Mononuclear cell (primary cell): ENCODE results near the gene TRIP6. TPM values are rescaled to one million over a fixed set of nuclear protein-coding genes. Genes with fewer than 3 reads are reported as not detected.

Source experiments
- H3K27me3 ChIP-seq: 2 replicates; pipeline ENCODE4 v1.6.0; 2011; ENCODE audit warnings: low read length, control low read depth; ENCODE audit not compliant: insufficient read depth
- H3K4me1 ChIP-seq: 2 replicates; pipeline ENCODE4 v1.5.1; 2011; ENCODE audit warnings: mild to moderate bottlenecking, low read length, control low read depth; ENCODE audit not compliant: insufficient read depth
- H3K4me3 ChIP-seq: 2 replicates; pipeline ENCODE4 v1.5.1; 2011; ENCODE audit warnings: mild to moderate bottlenecking, low read length, moderate library complexity
- H3K9me3 ChIP-seq: 2 replicates; pipeline ENCODE4 v1.5.1; 2011; ENCODE audit warnings: low read depth, mild to moderate bottlenecking, control low read depth, low read length
- total RNA-seq: library from RNA; depleted of rRNA; stranded (reverse); fragments of >200 nt; gene quantifications from one replicate; pipeline ENCODE4 v1.2.3, GENCODE V29; 2012

TRIP6 gene
- total RNA-seq, 1 donor, result 2.2 TPM

DNA sequence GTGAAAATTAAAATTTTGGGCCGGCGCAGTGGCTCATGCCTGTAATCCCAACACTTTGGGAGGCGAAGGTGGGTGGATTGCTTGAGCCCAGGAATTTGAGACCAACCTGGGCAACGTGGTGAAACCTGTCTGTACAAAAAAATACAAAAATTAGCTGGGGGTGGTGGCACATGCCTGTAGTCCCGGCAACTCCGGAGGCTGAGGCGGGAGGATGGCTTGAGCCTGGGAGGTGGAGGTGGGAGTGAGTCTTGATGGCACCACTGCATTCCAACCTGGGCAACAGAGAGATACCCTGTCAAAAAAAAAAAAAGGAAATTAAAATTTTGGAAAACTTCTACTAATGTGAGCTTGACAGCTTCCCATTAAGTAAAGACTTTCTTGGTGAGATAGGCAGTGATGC is 10.8 kb downstream of the TRIP6 start:
- Histone ChIP-seq H3K4me1 (peaks cover 28% of the 10 kb centered on the region), H3K4me3 (no peak overlapping the region), H3K27me3 (no peaks in the 10 kb centered on the region), H3K9me3 (no peaks in the 10 kb centered on the region)

DNA sequence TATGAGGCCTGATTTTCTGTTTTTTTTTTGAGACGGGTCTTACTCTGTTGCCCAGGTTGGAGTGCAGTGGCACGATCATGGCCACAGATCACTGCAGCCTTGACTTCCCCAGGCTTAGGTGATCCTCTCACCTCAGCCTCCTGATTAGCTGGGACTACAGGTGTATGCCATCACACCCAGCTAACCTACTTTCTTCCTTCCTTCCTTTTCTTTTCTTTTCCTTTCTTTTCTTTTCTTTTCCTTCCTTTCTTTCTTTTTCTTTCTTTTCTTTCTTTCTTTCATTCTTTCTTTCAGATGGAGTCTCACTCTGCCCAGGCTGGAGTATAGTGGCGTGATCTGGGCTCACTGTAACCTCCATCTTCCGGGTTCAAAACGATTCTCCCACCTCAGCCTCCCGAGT is 11.5 kb downstream of the TRIP6 start:
- no peaks in the 10 kb centered on the region for H3K9me3 ChIP-seq
- peaks cover 28% of the 10 kb centered on the region for H3K4me1 ChIP-seq
- H3K27me3 ChIP-seq, result no peaks in the 10 kb centered on the region
- no peak overlapping the region for H3K4me3 ChIP-seq

DNA sequence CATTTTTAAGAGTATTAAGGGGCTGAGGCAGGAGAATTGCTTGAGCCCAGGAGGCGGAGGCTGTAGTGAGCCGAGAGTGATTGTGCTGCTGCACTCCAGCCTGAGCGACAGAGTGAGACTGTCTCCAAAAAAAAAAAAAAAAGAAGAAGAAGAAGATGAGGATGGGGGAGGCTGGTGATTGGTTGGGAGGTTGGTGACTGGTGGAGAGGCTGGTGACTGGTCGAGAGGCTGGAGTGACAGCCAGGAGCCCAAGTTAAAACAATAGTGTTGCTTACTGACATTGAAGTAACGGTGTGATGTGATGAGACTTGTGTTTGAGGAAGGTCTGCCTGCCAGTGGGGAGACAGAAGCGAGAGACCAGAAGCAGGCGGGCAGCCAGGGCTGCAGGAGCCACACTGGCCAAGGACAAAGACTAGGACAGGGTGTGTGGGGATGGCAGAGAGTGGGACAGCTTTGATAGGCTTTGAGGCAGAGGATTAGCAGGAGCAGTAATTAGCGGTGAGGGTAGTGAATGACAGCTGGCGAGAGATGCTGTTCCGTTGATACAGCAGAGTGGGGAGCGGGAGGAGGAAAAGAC is 12.6 kb downstream of the TRIP6 start:
- peaks cover 18% of the 10 kb centered on the region for H3K4me1 ChIP-seq
- H3K9me3 ChIP-seq, result no peaks in the 10 kb centered on the region
- no peak overlapping the region for H3K4me3 ChIP-seq
- no peaks in the 10 kb centered on the region for H3K27me3 ChIP-seq

DNA sequence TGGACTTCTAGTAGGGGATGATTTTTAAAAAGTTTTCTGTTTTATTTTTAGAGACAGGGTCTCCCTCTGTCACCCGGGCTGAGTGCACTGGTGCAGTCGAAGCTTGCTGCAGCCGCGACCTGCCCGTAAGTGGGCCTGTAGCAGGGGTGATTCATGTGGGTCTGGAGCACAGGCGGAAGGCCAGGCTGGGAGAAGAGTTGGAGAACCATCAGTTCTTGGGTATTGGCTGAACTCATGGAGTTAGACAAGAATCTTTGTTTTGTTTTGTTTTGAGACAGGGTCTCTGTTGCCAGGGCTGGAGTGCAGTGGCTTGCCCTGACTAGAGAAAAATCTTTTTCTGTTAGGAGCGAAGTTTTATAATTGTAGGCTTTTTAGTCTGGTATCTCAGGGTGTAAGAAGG is 13.5 kb downstream of the TRIP6 start:
- no peak overlapping the region for H3K4me3 ChIP-seq
- no peaks in the 10 kb centered on the region for H3K27me3 ChIP-seq
- no peaks in the 10 kb centered on the region for H3K9me3 ChIP-seq
- peaks cover 19% of the 10 kb centered on the region for H3K4me1 ChIP-seq

DNA sequence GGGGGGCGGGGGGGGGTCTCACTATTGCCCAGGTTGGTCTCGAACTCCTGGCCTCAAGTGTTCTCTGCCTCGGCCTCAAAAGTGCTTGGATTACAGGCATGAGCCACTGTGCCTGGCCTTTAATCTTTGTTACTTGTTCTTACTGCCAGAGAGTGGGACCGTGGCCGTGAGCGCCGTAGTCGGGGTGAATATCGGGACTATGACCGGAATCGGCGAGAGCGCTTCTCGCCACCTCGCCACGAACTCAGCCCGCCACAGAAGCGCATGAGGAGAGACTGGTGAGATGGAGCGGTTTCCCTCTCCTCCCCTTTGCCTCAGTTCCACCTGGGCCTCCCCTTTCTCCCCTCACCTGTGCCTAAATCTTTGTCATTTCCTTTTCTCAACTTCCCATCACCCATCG is 13.9 kb downstream of the TRIP6 start:
- no peaks in the 10 kb centered on the region for H3K9me3 ChIP-seq
- no peak overlapping the region for H3K4me3 ChIP-seq
- no peaks in the 10 kb centered on the region for H3K27me3 ChIP-seq
- peaks cover 16% of the 10 kb centered on the region for H3K4me1 ChIP-seq

DNA sequence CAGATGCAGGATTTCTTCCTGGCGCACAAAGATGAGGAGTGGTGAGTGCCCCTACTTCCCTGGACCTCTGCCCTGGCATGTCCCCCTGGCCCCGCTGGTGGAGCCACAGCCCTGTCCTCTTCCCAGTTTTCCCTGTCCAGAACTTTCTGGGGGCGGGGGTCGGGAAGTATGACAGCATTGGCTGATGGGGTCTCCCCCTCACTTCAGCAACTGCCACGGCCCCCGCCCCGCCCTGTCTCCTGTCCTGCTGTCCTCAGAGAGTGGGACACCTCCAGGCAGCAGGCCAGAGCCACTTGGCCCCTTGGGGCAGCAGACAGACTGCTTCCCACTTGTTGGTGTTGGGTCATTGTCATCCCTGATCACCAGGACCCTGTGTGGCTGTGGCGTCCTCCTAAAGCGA is 15.0 kb downstream of the TRIP6 start:
- Histone ChIP-seq H3K9me3 (no peaks in the 10 kb centered on the region), H3K4me1 (peaks cover 16% of the 10 kb centered on the region), H3K27me3 (no peaks in the 10 kb centered on the region), H3K4me3 (no peak overlapping the region)

DNA sequence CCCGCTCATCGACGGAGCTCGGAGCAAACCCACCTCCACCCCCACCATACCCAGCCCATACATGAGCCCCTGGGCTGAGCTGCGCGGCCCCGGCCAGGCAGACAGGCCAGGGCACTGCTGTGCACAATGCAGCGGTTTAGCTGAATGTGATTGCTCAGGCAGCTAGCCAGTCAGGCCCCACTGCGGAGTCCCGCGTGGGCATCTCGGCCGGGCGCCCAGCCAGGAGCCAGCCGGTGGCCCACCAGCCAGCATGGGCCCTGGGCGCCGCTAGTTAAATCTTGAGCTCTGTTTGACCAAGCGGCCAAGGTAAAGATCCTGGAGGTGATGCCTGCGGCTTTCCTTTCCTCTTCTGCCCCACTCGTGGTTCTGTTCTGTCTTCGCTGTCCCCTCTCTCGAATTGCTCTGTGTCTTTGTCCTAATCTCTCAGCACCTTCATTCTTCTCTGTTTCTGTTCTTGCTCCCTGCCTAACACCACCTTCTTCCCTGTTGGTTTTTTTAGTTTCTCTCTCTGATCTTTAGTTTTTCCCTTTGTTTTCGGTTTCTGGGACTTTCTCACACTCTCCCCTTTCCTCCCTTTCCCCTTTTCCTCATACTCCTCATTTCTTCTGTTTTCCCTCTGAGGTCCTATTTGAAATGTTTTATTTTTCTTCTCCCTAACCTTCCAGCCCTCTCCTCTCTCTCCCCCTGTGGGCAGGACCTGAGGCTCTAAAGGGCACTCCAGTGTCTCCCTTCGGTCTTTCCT is 15.8 kb downstream of the TRIP6 start:
- H3K4me1 ChIP-seq, result peaks cover 24% of the 10 kb centered on the region
- no peak overlapping the region for H3K4me3 ChIP-seq
- H3K27me3 ChIP-seq, result no peaks in the 10 kb centered on the region
- no peaks in the 10 kb centered on the region for H3K9me3 ChIP-seq

DNA sequence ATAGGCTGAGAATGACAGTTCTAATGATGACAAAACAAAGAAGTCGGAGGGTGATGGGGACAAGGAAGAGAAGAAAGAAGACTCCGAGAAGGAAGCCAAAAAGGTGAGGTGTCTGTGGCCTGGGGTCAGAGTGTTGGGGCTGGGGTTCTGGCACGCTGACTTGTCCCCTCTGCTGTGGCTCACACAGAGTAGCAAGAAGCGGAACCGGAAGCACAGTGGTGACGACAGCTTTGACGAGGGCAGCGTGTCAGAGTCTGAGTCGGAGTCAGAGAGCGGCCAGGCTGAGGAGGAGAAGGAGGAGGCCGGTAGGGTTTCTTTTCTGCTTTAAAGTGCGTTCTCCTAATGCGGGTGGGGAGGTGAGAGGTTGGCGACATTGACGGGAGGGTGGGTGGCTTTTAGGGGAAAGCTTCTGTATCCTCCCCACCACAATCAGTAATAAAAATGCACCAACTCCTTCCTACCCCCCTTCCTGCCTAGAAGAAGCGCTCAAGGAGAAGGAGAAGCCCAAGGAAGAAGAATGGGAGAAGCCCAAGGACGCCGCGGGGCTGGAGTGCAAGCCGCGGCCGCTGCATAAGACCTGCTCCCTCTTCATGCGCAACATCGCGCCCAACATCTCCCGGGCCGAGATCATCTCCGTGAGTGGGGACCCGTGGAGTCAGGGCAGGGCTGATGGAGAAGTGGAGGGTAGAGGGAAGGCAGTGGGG is 17.7 kb downstream of the TRIP6 start:
- peaks cover 39% of the 10 kb centered on the region for H3K4me1 ChIP-seq
- H3K9me3 ChIP-seq, result no peaks in the 10 kb centered on the region
- H3K27me3 ChIP-seq, result no peaks in the 10 kb centered on the region
- no peak overlapping the region for H3K4me3 ChIP-seq

DNA sequence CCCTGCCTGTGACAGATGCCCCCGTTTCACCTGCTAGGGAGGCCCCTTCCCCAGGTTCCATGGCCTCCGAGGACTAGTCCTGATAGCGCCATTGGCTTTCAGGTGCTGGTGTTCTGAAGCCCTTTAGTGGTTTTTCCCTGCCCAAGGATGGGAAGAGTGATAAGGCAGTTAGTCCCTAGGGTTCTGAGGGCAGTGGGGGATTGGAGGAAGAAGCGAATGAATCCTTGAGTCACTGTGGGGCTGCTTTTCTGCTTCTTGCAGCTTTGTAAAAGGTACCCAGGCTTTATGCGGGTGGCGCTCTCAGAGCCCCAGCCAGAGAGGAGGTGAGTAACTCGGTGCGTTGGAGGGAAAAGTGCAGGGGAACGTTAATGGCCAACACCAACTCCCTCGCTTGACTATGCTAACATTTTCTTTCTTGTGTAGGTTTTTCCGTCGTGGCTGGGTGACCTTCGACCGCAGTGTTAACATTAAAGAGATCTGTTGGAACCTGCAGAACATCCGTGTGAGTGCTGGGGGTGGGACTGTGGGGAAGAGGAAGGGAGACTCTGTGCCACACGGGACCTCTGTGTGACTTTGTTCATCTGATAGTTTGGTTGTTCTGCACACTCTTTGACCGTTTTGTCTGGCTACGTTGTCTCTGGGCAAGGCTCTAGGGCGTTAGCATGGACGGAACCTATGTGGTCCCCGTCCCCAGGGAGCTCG is 18.4 kb downstream of the TRIP6 start:
- no peak overlapping the region for H3K4me3 ChIP-seq
- H3K9me3 ChIP-seq, result no peaks in the 10 kb centered on the region
- peaks cover 2% of the 10 kb centered on the region for H3K27me3 ChIP-seq
- H3K4me1 ChIP-seq, result peaks cover 46% of the 10 kb centered on the region

DNA sequence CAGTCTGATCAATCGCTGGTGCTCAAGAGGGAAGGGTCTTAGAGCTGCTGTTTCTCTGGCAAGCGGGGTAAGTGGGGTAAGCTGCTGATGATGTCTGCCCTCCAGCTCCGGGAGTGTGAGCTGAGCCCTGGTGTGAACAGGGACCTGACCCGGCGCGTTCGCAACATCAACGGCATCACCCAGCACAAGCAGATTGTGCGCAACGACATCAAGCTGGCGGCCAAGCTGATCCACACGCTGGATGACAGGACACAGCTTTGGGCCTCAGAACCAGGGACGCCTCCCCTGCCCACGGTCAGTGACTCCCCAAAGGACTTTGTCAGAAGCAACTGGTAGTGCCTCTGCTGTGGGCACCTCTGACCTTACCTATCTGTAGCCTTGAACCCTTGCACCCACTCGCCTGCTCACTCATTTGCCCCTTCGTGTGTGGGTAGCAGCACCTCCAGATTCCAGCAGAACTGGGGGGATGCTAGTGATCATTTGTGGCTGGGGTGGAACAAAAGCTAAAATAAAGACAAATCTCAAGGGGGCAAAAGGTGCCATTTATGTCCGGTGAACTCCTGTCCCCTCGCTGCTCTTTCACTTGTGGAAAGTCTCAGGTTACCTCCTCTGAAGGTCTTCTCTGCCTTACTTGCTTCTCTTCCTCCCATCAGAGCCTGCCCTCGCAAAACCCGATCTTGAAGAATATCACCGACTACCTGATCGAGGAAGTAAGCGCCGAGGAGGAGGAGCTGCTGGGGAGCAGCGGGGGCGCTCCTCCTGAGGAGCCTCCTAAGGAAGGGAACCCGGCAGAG is 19.2 kb downstream of the TRIP6 start:
- peaks cover 53% of the 10 kb centered on the region for H3K4me1 ChIP-seq

DNA sequence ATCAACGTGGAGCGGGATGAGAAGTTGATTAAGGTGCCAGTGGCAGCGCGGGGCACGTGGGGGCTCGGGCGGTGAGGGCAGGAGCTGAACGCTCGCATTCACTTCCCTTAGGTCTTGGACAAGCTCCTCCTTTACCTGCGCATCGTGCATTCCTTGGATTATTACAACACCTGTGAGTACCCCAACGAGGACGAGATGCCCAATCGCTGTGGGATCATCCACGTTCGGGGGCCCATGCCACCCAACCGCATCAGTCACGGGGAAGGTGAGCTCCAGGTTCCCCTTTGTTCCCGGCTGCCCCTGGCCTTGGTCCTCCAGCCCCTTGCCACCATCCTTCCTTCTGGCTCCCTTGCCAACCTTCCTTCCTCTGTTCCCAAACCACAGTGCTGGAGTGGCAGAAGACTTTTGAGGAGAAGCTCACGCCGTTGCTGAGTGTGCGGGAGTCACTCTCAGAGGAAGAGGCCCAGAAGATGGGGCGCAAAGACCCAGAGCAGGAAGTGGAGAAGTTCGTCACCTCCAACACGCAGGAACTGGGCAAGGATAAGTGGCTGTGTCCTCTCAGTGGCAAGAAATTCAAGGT is 19.8 kb downstream of the TRIP6 start:
- Histone ChIP-seq H3K4me1 (peaks cover 53% of the 10 kb centered on the region), H3K4me3 (no peak overlapping the region), H3K27me3 (peaks cover 16% of the 10 kb centered on the region), H3K9me3 (no peaks in the 10 kb centered on the region)

More for the DNA sequence above, 19.2 kb downstream of the TRIP6 start:
- Histone ChIP-seq H3K4me3 (no peak overlapping the region), H3K9me3 (no peaks in the 10 kb centered on the region), H3K27me3 (peaks cover 9% of the 10 kb centered on the region)

DNA sequence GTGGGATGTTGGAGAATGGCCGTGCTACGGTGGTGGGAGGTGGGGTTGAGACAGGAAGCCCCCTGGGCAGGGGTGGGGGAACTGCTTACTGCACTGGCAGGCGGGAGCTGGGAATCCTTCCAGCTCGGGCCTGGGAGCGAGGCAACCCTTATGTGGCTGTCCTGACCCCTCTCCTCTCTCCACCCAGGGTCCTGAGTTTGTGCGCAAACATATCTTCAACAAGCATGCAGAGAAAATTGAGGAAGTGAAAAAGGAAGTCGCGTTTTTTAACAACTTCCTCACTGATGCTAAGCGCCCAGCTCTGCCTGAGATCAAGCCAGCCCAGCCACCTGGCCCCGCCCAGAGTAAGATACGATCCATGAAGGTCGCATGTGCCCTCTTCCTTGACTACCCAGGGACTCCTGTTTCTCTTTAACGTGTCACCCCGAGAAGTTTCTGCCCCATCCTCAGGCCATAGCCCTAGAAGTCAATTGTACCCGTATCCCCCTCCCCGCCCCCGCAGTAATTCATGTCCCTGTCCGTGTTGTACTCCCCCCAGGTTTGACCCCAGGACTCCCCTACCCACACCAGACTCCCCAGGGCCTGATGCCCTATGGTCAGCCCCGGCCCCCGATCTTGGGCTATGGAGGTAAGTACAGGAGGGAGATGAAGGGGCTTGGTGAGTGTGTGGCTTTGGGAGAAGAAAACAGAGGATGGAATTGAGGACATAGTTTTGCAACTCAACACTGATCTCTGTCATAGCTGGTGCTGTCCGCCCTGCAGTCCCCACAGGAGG is 20.5 kb downstream of the TRIP6 start:
- peaks cover 53% of the 10 kb centered on the region for H3K4me1 ChIP-seq
- peaks cover 23% of the 10 kb centered on the region for H3K27me3 ChIP-seq
- no peaks in the 10 kb centered on the region for H3K9me3 ChIP-seq
- no peak overlapping the region for H3K4me3 ChIP-seq

DNA sequence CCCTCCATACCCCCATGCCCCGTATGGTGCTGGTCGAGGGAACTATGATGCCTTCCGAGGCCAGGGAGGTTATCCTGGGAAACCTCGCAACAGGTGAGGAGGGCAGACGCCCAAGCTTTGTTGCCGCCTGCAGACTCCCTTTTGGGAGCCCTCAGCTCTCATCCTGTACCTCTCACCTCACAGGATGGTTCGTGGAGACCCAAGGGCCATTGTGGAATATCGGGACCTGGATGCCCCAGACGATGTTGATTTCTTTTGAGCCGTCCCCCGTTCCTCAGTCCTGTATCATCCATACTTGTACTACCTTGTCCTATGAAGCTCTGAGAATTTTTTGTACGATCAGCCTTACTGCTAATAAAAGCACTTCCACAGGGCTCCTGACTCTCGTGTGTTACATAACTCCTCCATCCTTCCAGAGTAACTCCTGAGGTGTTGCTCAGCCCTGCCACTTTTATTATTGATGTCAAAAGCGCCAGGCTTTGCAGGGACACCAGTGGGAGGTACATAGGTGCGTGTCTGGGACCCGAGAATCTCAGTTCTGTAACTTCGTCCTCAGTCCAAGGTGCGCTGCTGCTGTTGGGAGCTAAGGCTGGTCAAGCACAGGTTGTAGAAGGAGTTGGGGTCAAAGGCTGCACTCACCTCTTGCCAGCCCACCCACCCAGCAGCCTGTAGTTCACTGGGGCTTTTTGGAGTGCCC is 21.3 kb downstream of the TRIP6 start:
- no peak overlapping the region for H3K4me3 ChIP-seq
- H3K27me3 ChIP-seq, result peaks cover 29% of the 10 kb centered on the region
- peaks cover 53% of the 10 kb centered on the region for H3K4me1 ChIP-seq
- no peaks in the 10 kb centered on the region for H3K9me3 ChIP-seq
